AG04450 (cell line): ENCODE results near the gene FAM184B. TPM values are rescaled to one million over a fixed set of nuclear protein-coding genes. Genes with fewer than 3 reads are reported as not detected.

ENCODE experiments used
- CTCF ChIA-PET: fragments of 300-600, 350-600 bp; formaldehyde crosslinking; extraction: SDS; loops from one replicate; lab custom pipeline; 2022; ENCODE audit warnings: antibody characterized with exemption, inconsistent platforms; lab: Charles Lee
- POLR2A ChIA-PET: fragments of 350-600 bp; formaldehyde crosslinking; extraction: SDS; loops from one replicate; lab custom pipeline; 2021; ENCODE audit warnings: antibody characterized with exemption, inconsistent platforms; lab: Yijun Ruan, JAX
- DNase-seq: peaks from one replicate; pipeline ENCODE4 v3.0.0-alpha.2; 2011; ENCODE audit warnings: low read depth, low spot score
- H3K27ac ChIP-seq: one replicate; pipeline ENCODE4 v1.5.1; 2012; ENCODE audit warnings: low read depth, low read length, control low read depth
- H3K27me3 ChIP-seq: one replicate; pipeline ENCODE4 v1.6.0; 2012; ENCODE audit warnings: low read length; ENCODE audit not compliant: control insufficient read depth, insufficient read depth
- H3K4me3 ChIP-seq: 2 replicates; pipeline ENCODE4 v1.5.1; 2011; ENCODE audit warnings: mild to moderate bottlenecking, low read depth, low read length, control low read depth
- H3K9me3 ChIP-seq: 2 replicates; pipeline ENCODE4 v1.5.1; 2012; ENCODE audit warnings: low read length; ENCODE audit not compliant: control insufficient read depth, insufficient read depth
- CTCF ChIP-seq: IDR thresholded peaks from 2 replicates; pipeline ENCODE4 v1.5.1; 2011; ENCODE audit warnings: low read depth, low read length, control low read depth, inconsistent platforms
- polyA plus RNA-seq: library from polyadenylated mRNA; depleted of rRNA; stranded (reverse); fragments of >200 nt; gene quantifications from 2 replicates; pipeline ENCODE4 v1.2.3, GENCODE V29; 2011

The FAM184B gene
- polyA plus RNA-seq, 1 experiment: 0.09 TPM

DNA sequence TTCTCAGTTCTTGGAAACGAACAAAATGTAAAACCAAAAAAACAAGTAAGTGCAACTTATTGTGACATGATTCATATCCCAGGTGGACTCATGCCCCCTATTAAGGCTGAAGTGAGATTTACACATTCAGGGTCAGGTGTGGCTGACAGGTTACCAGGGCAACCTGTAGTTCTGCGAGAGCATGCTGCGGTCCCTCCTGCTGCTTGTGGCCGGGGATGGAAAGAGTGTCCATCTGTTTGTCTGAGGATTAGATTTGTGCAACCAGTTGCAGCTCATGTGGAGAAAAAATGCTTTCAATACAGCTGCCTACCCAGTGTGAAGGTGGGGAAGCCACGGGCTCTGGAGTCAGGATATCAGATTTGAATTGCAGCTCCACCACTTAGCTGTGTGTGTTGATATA is 78.8 kb downstream of the FAM184B start:
- Histone ChIP-seq H3K27ac (no peak overlapping the region), H3K9me3 (no peaks in the 10 kb centered on the region), H3K4me3 (no peak overlapping the region), H3K27me3 (peaks cover 4% of the 10 kb centered on the region)
- ChIA-PET POLR2A (no interaction called here), CTCF (no interaction called here)
- no peak for DNase-seq
- no peak for TF ChIP-seq CTCF

DNA sequence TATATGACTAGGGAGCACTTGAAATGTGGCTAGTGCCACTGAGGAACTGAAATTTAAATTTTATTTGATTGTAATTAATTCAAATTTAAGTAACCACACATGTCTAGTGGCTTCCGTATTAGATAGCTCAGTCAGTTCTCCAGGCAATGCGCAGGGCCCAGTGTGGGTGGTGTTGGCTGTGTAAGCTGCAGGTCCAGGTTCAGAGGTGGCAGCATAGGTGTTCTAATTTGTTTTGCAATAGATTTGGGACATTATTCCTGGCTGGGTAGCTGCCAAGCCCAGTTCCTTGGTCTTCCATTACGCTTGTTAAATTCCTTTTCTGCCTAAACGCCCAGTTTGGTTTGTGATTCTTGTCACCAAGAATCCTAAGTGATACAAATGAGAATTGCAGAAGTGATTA is 79.5 kb downstream of the FAM184B start:
- ChIA-PET CTCF (no interaction called here), POLR2A (no interaction called here)
- no peak for TF ChIP-seq CTCF
- Histone ChIP-seq H3K27me3 (peaks cover 4% of the 10 kb centered on the region), H3K4me3 (no peak overlapping the region), H3K9me3 (no peaks in the 10 kb centered on the region), H3K27ac (no peak overlapping the region)
- DNase-seq: no peak

DNA sequence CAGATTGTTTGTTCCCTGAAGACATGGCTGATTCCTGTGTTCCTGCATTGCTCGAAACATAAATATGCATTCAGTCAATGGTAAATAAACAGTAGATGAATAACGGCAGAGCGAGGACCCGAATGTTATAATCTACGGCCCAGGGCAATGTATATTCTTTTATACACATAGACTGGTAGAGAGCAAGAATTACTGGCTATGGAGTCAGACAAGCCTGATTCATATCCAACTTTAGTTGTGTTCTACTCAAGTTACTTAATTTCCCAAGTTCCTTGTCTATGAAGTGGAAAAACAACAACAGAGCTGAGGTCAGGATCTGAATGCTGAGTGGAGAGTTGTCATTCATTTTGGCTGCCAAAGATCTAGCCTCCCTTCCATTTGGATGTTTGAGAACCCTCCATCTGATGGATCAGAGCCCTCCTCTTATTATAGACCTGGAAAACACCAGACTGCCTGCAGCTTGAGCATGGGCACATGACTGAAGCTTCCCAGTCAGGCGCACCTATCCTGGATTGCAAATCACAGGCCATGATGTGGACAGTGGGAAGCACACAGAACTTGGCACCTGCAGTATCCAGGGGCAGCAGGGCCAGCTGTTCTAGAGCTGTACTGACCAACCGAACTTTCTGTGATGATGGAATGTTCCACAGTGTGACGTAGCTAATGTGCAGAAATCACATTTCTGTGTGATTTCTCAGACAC is 80.1 kb downstream of the FAM184B start:
- POLR2A ChIA-PET: no interaction called here
- no peak for TF ChIP-seq CTCF

DNA sequence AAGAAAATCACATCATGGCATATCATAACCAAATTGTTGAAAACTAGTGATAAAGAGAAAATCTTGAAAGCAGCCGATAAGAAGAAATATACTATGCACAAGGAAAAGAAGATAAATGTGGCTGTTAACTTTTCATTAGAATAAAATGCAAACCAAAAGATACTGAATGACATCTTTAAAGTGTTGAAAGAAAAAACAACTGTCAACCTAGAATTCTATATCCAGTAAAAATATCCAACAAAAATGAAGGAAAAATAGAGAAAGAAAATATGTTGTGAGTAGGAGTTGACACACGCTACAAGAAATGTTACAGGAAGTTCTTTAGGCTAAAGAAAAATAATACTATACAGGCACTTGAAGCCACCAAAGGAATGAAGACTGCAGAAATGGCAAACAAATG is 82.0 kb downstream of the FAM184B start:
- Histone ChIP-seq H3K9me3 (no peaks in the 10 kb centered on the region), H3K4me3 (no peak overlapping the region), H3K27ac (no peak overlapping the region), H3K27me3 (no peaks in the 10 kb centered on the region)
- no peak for TF ChIP-seq CTCF
- no peak for DNase-seq
- POLR2A ChIA-PET: no interaction called here
- CTCF ChIA-PET: no interaction called here

More for the DNA sequence above, 80.1 kb downstream of the FAM184B start:
- Histone ChIP-seq H3K4me3 (no peak overlapping the region), H3K27me3 (peaks cover 4% of the 10 kb centered on the region), H3K27ac (no peak overlapping the region), H3K9me3 (no peaks in the 10 kb centered on the region)
- DNase-seq: no peak
- CTCF ChIA-PET: no interaction called here

DNA sequence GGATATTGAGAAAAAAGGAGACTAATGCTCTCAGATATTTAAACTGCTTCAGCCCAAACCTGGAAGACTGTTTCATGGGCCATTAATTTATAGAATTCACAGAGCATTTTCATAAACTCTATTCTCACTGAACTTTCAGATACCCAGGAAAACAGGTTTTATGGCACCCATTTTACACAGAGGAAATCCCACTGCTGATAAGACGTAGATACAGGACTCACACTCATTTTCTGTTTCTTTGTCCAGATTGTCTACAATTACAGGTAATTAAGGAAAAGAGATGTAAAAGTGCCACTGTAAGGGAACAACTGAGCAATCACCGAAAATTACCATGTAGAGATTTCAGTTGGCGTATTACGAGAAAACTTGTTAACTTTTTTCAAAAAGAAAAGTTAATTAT is 83.3 kb downstream of the FAM184B start:
- Histone ChIP-seq H3K4me3 (no peak overlapping the region), H3K27ac (no peak overlapping the region), H3K27me3 (no peaks in the 10 kb centered on the region), H3K9me3 (no peaks in the 10 kb centered on the region)
- DNase-seq: no peak
- CTCF ChIA-PET: interaction anchor here (0.6 kb wide), 1 partner anchor 63 kb away, joined by 3 read pairs; no protein-coding TSS in a partner anchor
- TF ChIP-seq CTCF: no peak
- POLR2A ChIA-PET: no interaction called here
